Effector memory CD4-positive, alpha-beta T cell (primary cell): ENCODE measurements around the gene KLC4.
"Not testable (repeated sequence)": the region's sequence is repeated elsewhere in the genome, so short reads cannot be mapped to it uniquely, and the experiment has no call there.

ENCODE experiments used
- DNase-seq, 3 donors: peaks; one replicate each; pipeline ENCODE4 v3.0.0-alpha.2; 2020
- H3K27ac ChIP-seq: 2 replicates; pipeline ENCODE4 v1.7.0; 2013; ENCODE audit warnings: mild to moderate bottlenecking, low read length, moderate library complexity; ENCODE audit not compliant: insufficient read depth, poor library complexity, severe bottlenecking
- H3K27me3 ChIP-seq: replicated peaks from 2 replicates; pipeline ENCODE4 v1.7.0; 2013; ENCODE audit warnings: mild to moderate bottlenecking, low read length; ENCODE audit not compliant: insufficient read depth, control insufficient read depth, poor library complexity, severe bottlenecking
- H3K36me3 ChIP-seq: 2 replicates; pipeline ENCODE4 v1.7.0; 2013; ENCODE audit warnings: mild to moderate bottlenecking, low read length, moderate library complexity; ENCODE audit not compliant: control insufficient read depth, insufficient read depth
- H3K4me1 ChIP-seq: 2 replicates; pipeline ENCODE4 v1.7.0; 2013; ENCODE audit warnings: low read length, mild to moderate bottlenecking; ENCODE audit not compliant: control insufficient read depth, insufficient read depth, poor library complexity, severe bottlenecking
- H3K4me3 ChIP-seq: 2 replicates; pipeline ENCODE4 v1.7.0; 2013; ENCODE audit warnings: low read length, low read depth, mild to moderate bottlenecking; ENCODE audit not compliant: insufficient read depth, poor library complexity, severe bottlenecking
- H3K9me3 ChIP-seq: 2 replicates; pipeline ENCODE4 v1.7.0; 2013; ENCODE audit warnings: mild to moderate bottlenecking, low read length, moderate library complexity; ENCODE audit not compliant: control insufficient read depth

The KLC4 gene

DNA sequence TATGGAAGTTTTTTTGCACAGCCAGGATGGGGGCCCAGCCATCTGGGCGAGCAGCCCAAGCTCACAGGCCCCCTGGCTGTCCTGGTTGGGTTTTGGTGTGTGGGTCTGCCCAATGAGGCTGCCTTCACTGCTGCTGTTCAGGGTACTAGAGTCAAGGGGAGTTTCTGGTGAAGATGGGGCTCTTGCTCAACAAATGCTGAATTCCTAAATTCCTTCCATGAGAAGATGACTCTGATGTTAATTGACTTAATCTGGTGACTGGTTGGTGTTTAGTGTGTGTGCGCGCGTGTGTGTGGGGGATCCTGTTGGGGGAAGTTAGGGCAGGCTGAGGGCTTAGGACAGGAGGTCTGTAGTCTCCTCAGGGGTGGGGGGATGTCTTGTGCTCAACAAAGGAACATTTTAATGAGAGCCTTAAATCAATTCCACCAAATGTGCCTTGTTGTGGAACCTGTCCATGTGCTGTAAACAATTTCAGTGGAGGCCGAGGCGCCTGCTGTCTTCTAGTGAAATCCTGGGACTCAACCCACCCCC is 18.6 kb downstream of the KLC4 start:
- no peak overlapping the region for H3K4me3 ChIP-seq
- DNase-seq: no peak
- no peaks in the 10 kb centered on the region for H3K9me3 ChIP-seq
- H3K4me1 ChIP-seq: peaks cover 14% of the 10 kb centered on the region
- no peaks in the 10 kb centered on the region for H3K36me3 ChIP-seq
- H3K27ac ChIP-seq: no peak overlapping the region
- H3K27me3 ChIP-seq: peaks cover 9% of the 10 kb centered on the region

DNA sequence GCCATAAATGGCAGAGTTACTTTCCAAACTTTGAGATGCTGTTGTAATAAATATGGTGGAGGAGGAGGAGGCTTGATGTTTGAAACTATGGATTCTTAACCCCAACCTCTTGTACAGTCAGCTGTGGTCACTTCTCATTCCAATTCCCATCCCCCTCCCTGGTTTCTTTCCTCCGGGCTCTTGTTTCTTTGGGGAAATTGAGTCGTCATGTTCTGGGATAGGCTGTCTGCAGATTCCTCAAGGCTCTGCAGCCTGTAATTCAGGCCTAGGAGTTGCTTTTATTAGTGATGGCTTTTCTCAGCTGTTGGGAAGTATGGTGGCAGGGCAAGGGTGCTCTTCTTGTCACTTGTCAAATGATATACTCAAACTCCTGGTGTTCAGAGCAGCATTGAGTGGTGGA is 19.3 kb downstream of the KLC4 start:
- Histone ChIP-seq H3K9me3 (no peaks in the 10 kb centered on the region), H3K4me1 (peaks cover 14% of the 10 kb centered on the region), H3K27me3 (peaks cover 9% of the 10 kb centered on the region), H3K4me3 (no peak overlapping the region), H3K36me3 (no peaks in the 10 kb centered on the region), H3K27ac (no peak overlapping the region)
- DNase-seq: no peak

DNA sequence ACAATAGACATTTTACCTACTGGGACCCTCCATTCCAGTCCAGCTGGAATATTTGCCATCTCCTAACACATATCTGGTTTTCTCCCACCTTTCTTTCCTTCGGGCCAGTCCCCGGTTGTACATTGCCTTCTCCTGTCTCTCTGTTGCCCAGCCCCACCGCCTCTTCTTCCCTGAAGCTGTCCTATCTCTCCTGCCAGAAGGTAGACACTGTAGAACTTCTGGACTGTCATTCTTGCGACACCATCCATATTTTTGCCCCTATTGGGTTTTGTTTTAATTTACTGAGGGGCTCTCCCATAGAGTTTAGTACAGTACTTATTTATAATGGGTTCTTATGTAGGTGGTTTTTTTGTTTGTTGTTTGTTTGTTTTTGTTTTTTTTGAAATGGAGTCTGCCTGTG is 21.6 kb downstream of the KLC4 start:
- Histone ChIP-seq H3K4me1 (peaks cover 11% of the 10 kb centered on the region), H3K9me3 (no peaks in the 10 kb centered on the region), H3K27ac (no peak overlapping the region), H3K27me3 (peaks cover 9% of the 10 kb centered on the region), H3K36me3 (no peaks in the 10 kb centered on the region), H3K4me3 (no peak overlapping the region)
- DNase-seq: no peak

GRCh38 chr6:43081922-43082321 is 22.5 kb downstream of the KLC4 start:
- not testable (repeated sequence) for H3K36me3 ChIP-seq, H3K27ac ChIP-seq, H3K4me3 ChIP-seq, DNase-seq, H3K4me1 ChIP-seq, H3K27me3 ChIP-seq, H3K9me3 ChIP-seq

GRCh38 chr6:43082806-43083655 is 23.6 kb downstream of the KLC4 start:
- Histone ChIP-seq H3K9me3 (no peaks in the 10 kb centered on the region), H3K27me3 (no peaks in the 10 kb centered on the region), H3K36me3 (no peaks in the 10 kb centered on the region), H3K4me3 (no peak overlapping the region), H3K4me1 (no peaks in the 10 kb centered on the region), H3K27ac (no peak overlapping the region)
- DNase-seq: no peak

GRCh38 chr6:43086022-43086658 is 26.7 kb downstream of the KLC4 start:
- Histone ChIP-seq H3K4me3 (no peak overlapping the region), H3K4me1 (no peaks in the 10 kb centered on the region), H3K36me3 (no peaks in the 10 kb centered on the region), H3K27ac (no peak overlapping the region), H3K27me3 (no peaks in the 10 kb centered on the region), H3K9me3 (no peaks in the 10 kb centered on the region)
- DNase-seq: no peak

- Histone ChIP-seq H3K9me3 (no peaks in the 10 kb centered on the region), H3K27ac (no peak overlapping the region), H3K4me3 (no peak overlapping the region), H3K27me3 (no peaks in the 10 kb centered on the region), H3K4me1 (no peaks in the 10 kb centered on the region), H3K36me3 (no peaks in the 10 kb centered on the region)
- DNase-seq: no peak
Measured at GRCh38 chr6:43088654-43089056, 29.2 kb downstream of the KLC4 start.

- no peak overlapping the region for H3K4me3 ChIP-seq
- H3K9me3 ChIP-seq: no peaks in the 10 kb centered on the region
- H3K27me3 ChIP-seq: no peaks in the 10 kb centered on the region
- no peaks in the 10 kb centered on the region for H3K4me1 ChIP-seq
- no peak overlapping the region for H3K27ac ChIP-seq
- no peaks in the 10 kb centered on the region for H3K36me3 ChIP-seq
- no peak for DNase-seq
Measured at GRCh38 chr6:43089467-43089866, 30.0 kb downstream of the KLC4 start.

DNA sequence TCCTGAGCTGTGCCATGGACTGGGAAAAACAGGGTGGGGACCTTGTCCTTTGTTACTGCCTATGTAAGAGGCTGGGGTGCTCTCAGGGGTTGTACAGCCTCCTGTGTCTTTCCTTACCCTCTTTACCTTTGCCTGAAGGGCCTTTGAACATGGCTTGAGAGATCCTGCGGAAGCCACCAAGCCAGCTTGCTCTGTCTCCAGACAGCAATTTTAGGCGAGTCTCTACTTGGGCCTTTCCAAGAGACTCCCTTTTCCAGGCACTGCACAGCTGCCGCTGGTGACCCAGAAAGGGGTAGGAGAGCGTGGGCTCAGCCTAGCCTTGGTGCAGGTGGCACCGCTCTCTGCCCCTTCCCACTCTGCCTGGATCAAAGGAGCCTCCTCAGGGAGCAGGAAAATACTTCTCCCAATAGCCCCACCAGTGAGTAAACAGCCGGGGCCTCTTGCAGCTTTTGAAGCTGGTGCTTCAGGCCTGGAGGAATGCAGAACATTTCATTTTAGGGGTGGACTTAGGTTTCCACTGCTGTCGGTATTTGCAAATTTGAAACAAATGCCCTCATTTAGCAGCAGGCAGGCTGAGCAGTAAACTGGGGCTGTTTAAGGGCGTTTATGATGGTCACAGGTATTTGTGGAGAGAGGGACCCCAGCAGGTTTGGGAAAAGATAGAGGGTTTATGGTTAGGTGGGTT is 30.6 kb downstream of the KLC4 start:
- H3K9me3 ChIP-seq: no peaks in the 10 kb centered on the region
- DNase-seq: no peak
- no peak overlapping the region for H3K4me3 ChIP-seq
- H3K4me1 ChIP-seq: no peaks in the 10 kb centered on the region
- H3K36me3 ChIP-seq: no peaks in the 10 kb centered on the region
- no peaks in the 10 kb centered on the region for H3K27me3 ChIP-seq
- H3K27ac ChIP-seq: no peak overlapping the region

DNA sequence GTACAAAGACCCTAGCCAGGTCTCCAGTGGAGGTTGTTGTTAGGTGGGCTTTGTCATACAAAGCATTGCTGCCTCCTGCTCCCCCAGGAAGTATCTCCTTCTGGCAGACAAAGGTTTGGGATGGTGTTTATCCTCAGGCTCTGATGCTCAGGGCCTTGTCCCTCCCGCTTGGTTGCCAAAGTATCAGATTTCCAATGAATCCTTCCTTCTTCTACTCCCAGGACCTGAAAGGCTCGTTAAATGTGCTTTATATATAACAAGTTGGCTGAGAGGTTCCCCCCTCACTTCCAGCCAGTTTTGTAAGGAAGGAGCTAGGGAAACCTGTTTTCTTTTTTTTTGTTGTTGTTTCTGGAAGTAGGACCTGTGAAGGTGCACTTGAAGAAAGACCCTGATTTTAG is 31.1 kb downstream of the KLC4 start:
- no peaks in the 10 kb centered on the region for H3K27me3 ChIP-seq
- no peak overlapping the region for H3K27ac ChIP-seq
- DNase-seq: no peak
- H3K4me3 ChIP-seq: no peak overlapping the region
- no peaks in the 10 kb centered on the region for H3K4me1 ChIP-seq
- H3K36me3 ChIP-seq: no peaks in the 10 kb centered on the region
- H3K9me3 ChIP-seq: no peaks in the 10 kb centered on the region
